BLaER1 (cell line): Measurements from ENCODE around the gene NCAPG2.

Source experiments
- H3K27ac ChIP-seq: shearing (Covaris generic); formaldehyde crosslinking; 2 replicates; pipeline ENCODE4 v1.8.1; 2022
- H3K27me3 ChIP-seq: shearing (Covaris generic); formaldehyde crosslinking; 2 replicates; pipeline ENCODE4 v1.8.1; 2022
- H3K36me3 ChIP-seq: shearing (Covaris generic); formaldehyde crosslinking; 2 replicates; pipeline ENCODE4 v1.8.1; 2022
- H3K4me1 ChIP-seq: shearing (Covaris generic); formaldehyde crosslinking; 2 replicates; pipeline ENCODE4 v1.8.1; 2022
- H3K4me2 ChIP-seq: shearing (Covaris generic); formaldehyde crosslinking; 2 replicates; pipeline ENCODE4 v1.8.1; 2022
- H3K4me3 ChIP-seq: shearing (Covaris generic); formaldehyde crosslinking; 2 replicates; pipeline ENCODE4 v1.8.1; 2022
- H3K9ac ChIP-seq: shearing (Covaris generic); formaldehyde crosslinking; 2 replicates; pipeline ENCODE4 v1.8.1; 2022
- H3K9me3 ChIP-seq: shearing (Covaris generic); formaldehyde crosslinking; 2 replicates; pipeline ENCODE4 v1.8.1; 2022
- H4K20me1 ChIP-seq: shearing (Covaris generic); formaldehyde crosslinking; 2 replicates; pipeline ENCODE4 v1.8.1; 2022
- Cebpa-rat ChIP-seq: shearing (Covaris generic); IDR thresholded peaks from 2 replicates; pipeline ENCODE4 v1.8.1; 2022

The NCAPG2 gene

GRCh38 chr7:158586499-158587161 is 118.0 kb downstream of the NCAPG2 start:
- Histone ChIP-seq H3K27me3 (peaks cover 31% of the 10 kb centered on the region), H3K4me3 (no peak overlapping the region), H3K4me2 (no peak overlapping the region), H4K20me1 (no peaks in the 10 kb centered on the region), H3K4me1 (peaks cover 8% of the 10 kb centered on the region), H3K36me3 (no peaks in the 10 kb centered on the region), H3K9ac (no peak overlapping the region), H3K27ac (no peak overlapping the region), H3K9me3 (no peaks in the 10 kb centered on the region)
- no peak for TF ChIP-seq Cebpa-rat

- no peak for TF ChIP-seq Cebpa-rat
- H3K27me3 ChIP-seq = peaks cover 31% of the 10 kb centered on the region
- H3K4me2 ChIP-seq = no peak overlapping the region
- H3K27ac ChIP-seq = no peak overlapping the region
- H3K9ac ChIP-seq = no peak overlapping the region
- no peaks in the 10 kb centered on the region for H4K20me1 ChIP-seq
- peaks cover 12% of the 10 kb centered on the region for H3K4me1 ChIP-seq
- H3K4me3 ChIP-seq = no peak overlapping the region
- no peaks in the 10 kb centered on the region for H3K36me3 ChIP-seq
- H3K9me3 ChIP-seq = peaks cover 2% of the 10 kb centered on the region; the same call in 1 of the 2 replicates
Observed at GRCh38 chr7:158585721-158586498, 118.7 kb downstream of the NCAPG2 start.

GRCh38 chr7:158584407-158584806 is 120.2 kb downstream of the NCAPG2 start:
- peaks cover 28% of the 10 kb centered on the region for H3K27me3 ChIP-seq
- TF ChIP-seq Cebpa-rat = no peak
- H4K20me1 ChIP-seq = no peaks in the 10 kb centered on the region
- no peak overlapping the region for H3K27ac ChIP-seq
- H3K9me3 ChIP-seq = peaks cover 17% of the 10 kb centered on the region
- H3K4me1 ChIP-seq = peaks cover 12% of the 10 kb centered on the region
- no peak overlapping the region for H3K9ac ChIP-seq
- no peaks in the 10 kb centered on the region for H3K36me3 ChIP-seq
- no peak overlapping the region for H3K4me3 ChIP-seq
- no peak overlapping the region for H3K4me2 ChIP-seq

DNA sequence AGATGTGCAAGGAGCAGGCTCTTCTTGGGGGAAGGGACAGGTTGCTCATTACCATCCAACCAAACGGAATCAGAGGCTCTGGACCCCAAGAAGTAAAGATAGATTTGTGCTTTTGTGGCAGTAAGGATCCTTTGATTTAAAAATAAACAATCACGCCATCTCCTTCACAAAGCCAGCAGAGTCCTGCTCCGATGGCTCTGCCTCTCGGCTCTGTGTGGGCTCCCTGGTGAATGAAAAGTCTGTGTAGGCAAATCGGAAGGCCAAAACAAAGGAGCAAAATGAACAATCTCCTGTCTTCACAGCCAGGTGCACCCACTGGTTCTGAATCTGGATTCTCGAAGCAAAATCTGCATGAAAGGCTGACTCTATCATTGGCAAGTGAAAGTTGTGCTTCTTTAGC is 120.8 kb downstream of the NCAPG2 start:
- peaks cover 12% of the 10 kb centered on the region for H3K4me1 ChIP-seq
- H3K4me2 ChIP-seq = no peak overlapping the region
- no peak overlapping the region for H3K27ac ChIP-seq
- peaks cover 23% of the 10 kb centered on the region for H3K9me3 ChIP-seq
- peaks cover 22% of the 10 kb centered on the region for H3K27me3 ChIP-seq
- H3K36me3 ChIP-seq = no peaks in the 10 kb centered on the region
- H3K4me3 ChIP-seq = no peak overlapping the region
- no peaks in the 10 kb centered on the region for H4K20me1 ChIP-seq
- no peak for TF ChIP-seq Cebpa-rat
- H3K9ac ChIP-seq = no peak overlapping the region

GRCh38 chr7:158583143-158583542 is 121.5 kb downstream of the NCAPG2 start:
- Histone ChIP-seq H3K4me2 (no peak overlapping the region), H3K9ac (no peak overlapping the region), H3K4me3 (no peak overlapping the region), H4K20me1 (no peaks in the 10 kb centered on the region), H3K27me3 (peaks cover 15% of the 10 kb centered on the region), H3K27ac (no peak overlapping the region), H3K4me1 (peaks cover 12% of the 10 kb centered on the region), H3K9me3 (peaks cover 30% of the 10 kb centered on the region), H3K36me3 (no peaks in the 10 kb centered on the region)
- TF ChIP-seq Cebpa-rat = no peak

DNA sequence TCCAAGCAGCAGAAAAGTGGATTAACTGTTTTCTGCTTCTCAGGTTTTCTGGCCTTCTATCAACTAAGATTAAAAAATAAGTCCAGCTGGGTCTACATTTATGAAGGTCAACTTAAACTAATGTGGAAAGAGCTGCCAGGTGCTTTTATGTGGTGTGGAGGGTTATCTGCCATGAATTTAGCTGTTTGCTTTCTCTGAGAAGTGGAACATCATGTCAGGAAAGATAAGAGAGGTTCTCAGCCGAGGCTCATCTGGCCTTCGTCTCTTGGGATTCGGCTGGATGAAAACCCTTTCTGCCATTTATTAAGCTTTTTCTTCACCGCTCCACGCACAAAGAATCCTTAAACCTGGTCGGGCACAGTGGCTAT is 122.5 kb downstream of the NCAPG2 start:
- Histone ChIP-seq H4K20me1 (no peaks in the 10 kb centered on the region), H3K36me3 (no peaks in the 10 kb centered on the region), H3K4me2 (peak overlapping the region; percentile 36), H3K9ac (no peak overlapping the region), H3K4me1 (peaks cover 12% of the 10 kb centered on the region), H3K4me3 (no peak overlapping the region), H3K27ac (no peak overlapping the region), H3K27me3 (peaks cover 13% of the 10 kb centered on the region; the same call in 1 of the 2 replicates), H3K9me3 (peaks cover 31% of the 10 kb centered on the region)
- no peak for TF ChIP-seq Cebpa-rat

GRCh38 chr7:158581440-158582088 is 123.0 kb downstream of the NCAPG2 start:
- Histone ChIP-seq H3K27me3 (peaks cover 11% of the 10 kb centered on the region; the same call in 1 of the 2 replicates), H3K27ac (no peak overlapping the region), H3K9ac (no peak overlapping the region), H3K9me3 (peaks cover 31% of the 10 kb centered on the region), H4K20me1 (no peaks in the 10 kb centered on the region), H3K4me3 (no peak overlapping the region), H3K4me1 (peaks cover 14% of the 10 kb centered on the region), H3K36me3 (no peaks in the 10 kb centered on the region), H3K4me2 (peak overlapping the region; percentile 36)
- no peak for TF ChIP-seq Cebpa-rat
